Smooth muscle cell (in vitro differentiated cells): ENCODE measurements around the gene FLNB. TPM values are rescaled to one million over a fixed set of nuclear protein-coding genes. Genes with fewer than 3 reads are reported as not detected.
"Not testable (repeated sequence)": the region's sequence is repeated elsewhere in the genome, so short reads cannot be mapped to it uniquely, and the experiment has no call there.

Source experiments
- DNase-seq: peaks from one replicate; lab custom pipeline; 2025; ENCODE audit not compliant: unreplicated experiment; lab: John Stamatoyannopoulos, UW
- H2AFZ ChIP-seq: fragments of 200-600 bp; sonication (generic); 2 replicates; pipeline ENCODE4 v1.6.0; 2016; ENCODE audit warnings: antibody characterized with exemption, low read depth, mild to moderate bottlenecking
- H3F3A ChIP-seq: fragments of 200-600 bp; sonication (generic); 2 replicates; pipeline ENCODE4 v1.6.0; 2017; ENCODE audit warnings: antibody characterized with exemption, low read depth
- H3K27ac ChIP-seq: fragments of 200-600 bp; sonication (generic); 2 replicates; pipeline ENCODE4 v1.5.1; 2016; ENCODE audit warnings: low read depth, mild to moderate bottlenecking
- H3K27me3 ChIP-seq: fragments of 200-600 bp; sonication (generic); 2 replicates; pipeline ENCODE4 v1.6.1; 2016; ENCODE audit warnings: low read depth, mild to moderate bottlenecking
- H3K36me3 ChIP-seq: fragments of 200-600 bp; sonication (generic); 2 replicates; pipeline ENCODE4 v1.5.1; 2016; ENCODE audit warnings: low read depth
- H3K4me1 ChIP-seq: fragments of 200-600 bp; sonication (generic); 2 replicates; pipeline ENCODE4 v1.5.1; 2016; ENCODE audit warnings: low read depth
- H3K4me2 ChIP-seq: fragments of 200-600 bp; sonication (generic); 2 replicates; pipeline ENCODE4 v1.6.0; 2016; ENCODE audit warnings: mild to moderate bottlenecking
- H3K4me3 ChIP-seq: fragments of 200-600 bp; sonication (generic); 2 replicates; pipeline ENCODE4 v1.5.1; 2016; ENCODE audit warnings: mild to moderate bottlenecking
- H3K79me2 ChIP-seq: fragments of 200-600 bp; sonication (generic); 2 replicates; pipeline ENCODE4 v1.6.0; 2016; ENCODE audit warnings: low read depth, mild to moderate bottlenecking
- H3K9ac ChIP-seq: fragments of 200-600 bp; sonication (generic); 2 replicates; pipeline ENCODE4 v1.6.0; 2016; ENCODE audit warnings: low read depth
- H3K9me3 ChIP-seq: fragments of 200-600 bp; sonication (generic); replicated peaks from 2 replicates; pipeline ENCODE4 v1.5.1; 2016; ENCODE audit warnings: low read depth
- H4K20me1 ChIP-seq: fragments of 200-600 bp; sonication (generic); 2 replicates; pipeline ENCODE4 v1.6.0; 2016; ENCODE audit warnings: low read depth
- WGBS: methylation state at CpG from one replicate; pipeline ENCODE4 v1.1.7; 2016; ENCODE audit warnings: low lambda C conversion rate; 5-methylcytosine and 5-hydroxymethylcytosine counted together
- polyA plus RNA-seq: library from polyadenylated mRNA; unstranded; fragments of >200 nt; fragmentation: Nextera tagmentation; extraction: Ambion mirVana; gene quantifications from 2 replicates; pipeline ENCODE4 v1.2.1, GENCODE V29; 2016
- total RNA-seq: library from RNA; depleted of rRNA; stranded (reverse); fragments of >200 nt; gene quantifications from 2 replicates; pipeline ENCODE4 v1.2.3, GENCODE V29; 2014
- TF ChIP-seq, protein P1 (sequence below): fragments of 200-600 bp; sonication (generic); IDR thresholded peaks from 2 replicates; pipeline ENCODE4 v1.5.1; 2017; ENCODE audit warnings: borderline replicate concordance, mild to moderate bottlenecking, antibody characterized with exemption; ENCODE audit not compliant: insufficient read depth, poor library complexity, severe bottlenecking

The FLNB gene
- total and polyA plus RNA-seq, 2 experiments from 2014 or later: 52.7 to 145 TPM

- Histone ChIP-seq H4K20me1 (no peaks in the 10 kb centered on the region), H3K4me3 (no peak overlapping the region), H3K27ac (no peak overlapping the region), H3K4me2 (no peak overlapping the region), H3F3A (no peaks in the 10 kb centered on the region), H3K36me3 (no peaks in the 10 kb centered on the region), H3K79me2 (no peaks in the 10 kb centered on the region), H3K4me1 (no peaks in the 10 kb centered on the region), H2AFZ (no peak overlapping the region), H3K9me3 (no peaks in the 10 kb centered on the region), H3K9ac (no peak overlapping the region), H3K27me3 (no peaks in the 10 kb centered on the region)
- DNase-seq: no peak
- WGBS: 86% methylated on average over 9 of the region's 9 CpGs
- TF ChIP-seq, protein P1, sequence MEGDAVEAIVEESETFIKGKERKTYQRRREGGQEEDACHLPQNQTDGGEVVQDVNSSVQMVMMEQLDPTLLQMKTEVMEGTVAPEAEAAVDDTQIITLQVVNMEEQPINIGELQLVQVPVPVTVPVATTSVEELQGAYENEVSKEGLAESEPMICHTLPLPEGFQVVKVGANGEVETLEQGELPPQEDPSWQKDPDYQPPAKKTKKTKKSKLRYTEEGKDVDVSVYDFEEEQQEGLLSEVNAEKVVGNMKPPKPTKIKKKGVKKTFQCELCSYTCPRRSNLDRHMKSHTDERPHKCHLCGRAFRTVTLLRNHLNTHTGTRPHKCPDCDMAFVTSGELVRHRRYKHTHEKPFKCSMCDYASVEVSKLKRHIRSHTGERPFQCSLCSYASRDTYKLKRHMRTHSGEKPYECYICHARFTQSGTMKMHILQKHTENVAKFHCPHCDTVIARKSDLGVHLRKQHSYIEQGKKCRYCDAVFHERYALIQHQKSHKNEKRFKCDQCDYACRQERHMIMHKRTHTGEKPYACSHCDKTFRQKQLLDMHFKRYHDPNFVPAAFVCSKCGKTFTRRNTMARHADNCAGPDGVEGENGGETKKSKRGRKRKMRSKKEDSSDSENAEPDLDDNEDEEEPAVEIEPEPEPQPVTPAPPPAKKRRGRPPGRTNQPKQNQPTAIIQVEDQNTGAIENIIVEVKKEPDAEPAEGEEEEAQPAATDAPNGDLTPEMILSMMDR: no peak
Observed at GRCh38 chr3:57985176-57985983, 22.8 kb upstream of the FLNB start.

- no peaks in the 10 kb centered on the region for H3F3A ChIP-seq
- H3K9ac ChIP-seq: no peak overlapping the region
- H2AFZ ChIP-seq: no peak overlapping the region
- TF ChIP-seq, protein P1: no peak
- no peak overlapping the region for H3K4me2 ChIP-seq
- no peaks in the 10 kb centered on the region for H3K4me1 ChIP-seq
- WGBS: 97% methylated on average over 2 of the region's 2 CpGs
- no peaks in the 10 kb centered on the region for H3K9me3 ChIP-seq
- H3K79me2 ChIP-seq: no peaks in the 10 kb centered on the region
- no peak for DNase-seq
- H3K27ac ChIP-seq: no peak overlapping the region
- H3K4me3 ChIP-seq: no peak overlapping the region
- no peaks in the 10 kb centered on the region for H3K27me3 ChIP-seq
- H4K20me1 ChIP-seq: no peaks in the 10 kb centered on the region
- no peaks in the 10 kb centered on the region for H3K36me3 ChIP-seq
Observed at GRCh38 chr3:57985984-57986246, 22.3 kb upstream of the FLNB start.

DNA sequence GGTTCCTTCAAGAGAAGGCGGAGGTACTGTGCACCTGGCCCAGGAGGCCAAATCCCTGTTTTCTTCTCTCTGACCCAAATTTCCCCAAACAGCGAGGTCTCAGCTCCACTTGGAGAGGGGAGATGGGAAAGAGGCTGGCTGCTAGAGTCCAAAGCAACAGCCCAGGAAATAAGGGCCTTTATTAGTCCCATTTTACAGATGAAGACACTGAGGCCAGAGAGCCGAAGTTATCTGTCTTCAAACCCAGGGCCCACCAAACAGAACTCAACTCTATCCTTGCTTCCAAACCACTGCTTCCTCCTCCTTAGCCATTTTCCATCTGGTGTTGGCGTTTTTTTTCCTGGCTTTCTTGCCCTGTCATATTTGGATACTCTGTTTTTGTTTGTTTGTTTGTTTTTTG, 22.0 kb upstream of the FLNB start:
- no peaks in the 10 kb centered on the region for H3K9me3 ChIP-seq
- no peak overlapping the region for H3K9ac ChIP-seq
- WGBS: 99% methylated on average over 4 of the region's 4 CpGs
- H3F3A ChIP-seq: no peaks in the 10 kb centered on the region
- TF ChIP-seq, protein P1: no peak
- H3K36me3 ChIP-seq: no peaks in the 10 kb centered on the region
- H4K20me1 ChIP-seq: no peaks in the 10 kb centered on the region
- no peak for DNase-seq
- no peak overlapping the region for H3K27ac ChIP-seq
- H3K4me3 ChIP-seq: no peak overlapping the region
- no peaks in the 10 kb centered on the region for H3K27me3 ChIP-seq
- H3K79me2 ChIP-seq: no peaks in the 10 kb centered on the region
- no peak overlapping the region for H3K4me2 ChIP-seq
- no peaks in the 10 kb centered on the region for H3K4me1 ChIP-seq
- no peak overlapping the region for H2AFZ ChIP-seq

GRCh38 chr3:57989198-57989597, 19.0 kb upstream of the FLNB start:
- not testable (repeated sequence) for H3K36me3 ChIP-seq, H2AFZ ChIP-seq, H3K4me3 ChIP-seq, H3K4me1 ChIP-seq, H3K9ac ChIP-seq, DNase-seq, H3K4me2 ChIP-seq, H3K79me2 ChIP-seq, H3K27ac ChIP-seq, H3K27me3 ChIP-seq, H3F3A ChIP-seq, H4K20me1 ChIP-seq, H3K9me3 ChIP-seq
- WGBS: 88% methylated on average over 8 of the region's 8 CpGs
